A549 (cell line): ENCODE results near the gene PAXX.

Experiments
- POLR2A ChIP-seq: IDR thresholded peaks from 2 replicates; pipeline ENCODE4 v1.6.1; 2012; ENCODE audit warnings: mild to moderate bottlenecking, low read length
- TF ChIP-seq, protein P1 (sequence below): fragments of >200 bp; sonication (Bioruptor Twin); formaldehyde crosslinking; IDR thresholded peaks from 3 replicates; pipeline ENCODE4 v1.5.1; 2016
- TF ChIP-seq, protein P2 (sequence below): fragments of 450-650 bp; IDR thresholded peaks from 2 replicates; pipeline ENCODE4 v1.6.1; 2014; ENCODE audit warnings: antibody characterized with exemption
- TF ChIP-seq, protein P3 (sequence below): fragments of 150-350 bp; IDR thresholded peaks from 2 replicates; pipeline ENCODE4 v1.6.1; 2014; ENCODE audit warnings: low read depth, mild to moderate bottlenecking, low read length

DNA sequence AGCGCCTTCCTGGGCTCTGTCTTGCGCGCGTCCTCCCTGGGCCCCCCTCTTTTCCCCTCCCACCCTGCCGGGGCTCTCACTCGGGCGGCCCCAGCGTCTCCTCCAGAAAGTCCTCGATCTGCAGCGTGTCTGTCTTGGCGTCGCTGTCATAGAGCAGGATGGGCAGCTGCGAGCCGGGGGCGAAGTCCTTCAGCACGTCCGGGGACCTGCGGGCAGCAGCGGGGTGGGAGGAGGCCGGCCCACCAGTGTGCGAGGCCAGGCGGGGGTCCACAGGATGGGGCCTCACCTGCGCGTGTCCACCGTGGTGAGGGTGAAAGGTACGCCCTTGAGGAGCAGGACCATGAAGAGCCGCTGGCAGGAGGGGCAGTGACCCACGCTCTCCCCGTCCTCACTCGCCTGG, 3.1 kb downstream of the PAXX start:
- TF ChIP-seq, protein P1, sequence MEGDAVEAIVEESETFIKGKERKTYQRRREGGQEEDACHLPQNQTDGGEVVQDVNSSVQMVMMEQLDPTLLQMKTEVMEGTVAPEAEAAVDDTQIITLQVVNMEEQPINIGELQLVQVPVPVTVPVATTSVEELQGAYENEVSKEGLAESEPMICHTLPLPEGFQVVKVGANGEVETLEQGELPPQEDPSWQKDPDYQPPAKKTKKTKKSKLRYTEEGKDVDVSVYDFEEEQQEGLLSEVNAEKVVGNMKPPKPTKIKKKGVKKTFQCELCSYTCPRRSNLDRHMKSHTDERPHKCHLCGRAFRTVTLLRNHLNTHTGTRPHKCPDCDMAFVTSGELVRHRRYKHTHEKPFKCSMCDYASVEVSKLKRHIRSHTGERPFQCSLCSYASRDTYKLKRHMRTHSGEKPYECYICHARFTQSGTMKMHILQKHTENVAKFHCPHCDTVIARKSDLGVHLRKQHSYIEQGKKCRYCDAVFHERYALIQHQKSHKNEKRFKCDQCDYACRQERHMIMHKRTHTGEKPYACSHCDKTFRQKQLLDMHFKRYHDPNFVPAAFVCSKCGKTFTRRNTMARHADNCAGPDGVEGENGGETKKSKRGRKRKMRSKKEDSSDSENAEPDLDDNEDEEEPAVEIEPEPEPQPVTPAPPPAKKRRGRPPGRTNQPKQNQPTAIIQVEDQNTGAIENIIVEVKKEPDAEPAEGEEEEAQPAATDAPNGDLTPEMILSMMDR, result no peak
- TF ChIP-seq, protein P2, sequence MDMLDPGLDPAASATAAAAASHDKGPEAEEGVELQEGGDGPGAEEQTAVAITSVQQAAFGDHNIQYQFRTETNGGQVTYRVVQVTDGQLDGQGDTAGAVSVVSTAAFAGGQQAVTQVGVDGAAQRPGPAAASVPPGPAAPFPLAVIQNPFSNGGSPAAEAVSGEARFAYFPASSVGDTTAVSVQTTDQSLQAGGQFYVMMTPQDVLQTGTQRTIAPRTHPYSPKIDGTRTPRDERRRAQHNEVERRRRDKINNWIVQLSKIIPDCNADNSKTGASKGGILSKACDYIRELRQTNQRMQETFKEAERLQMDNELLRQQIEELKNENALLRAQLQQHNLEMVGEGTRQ, result no peak
- TF ChIP-seq POLR2A, result no peak
- TF ChIP-seq, protein P3, sequence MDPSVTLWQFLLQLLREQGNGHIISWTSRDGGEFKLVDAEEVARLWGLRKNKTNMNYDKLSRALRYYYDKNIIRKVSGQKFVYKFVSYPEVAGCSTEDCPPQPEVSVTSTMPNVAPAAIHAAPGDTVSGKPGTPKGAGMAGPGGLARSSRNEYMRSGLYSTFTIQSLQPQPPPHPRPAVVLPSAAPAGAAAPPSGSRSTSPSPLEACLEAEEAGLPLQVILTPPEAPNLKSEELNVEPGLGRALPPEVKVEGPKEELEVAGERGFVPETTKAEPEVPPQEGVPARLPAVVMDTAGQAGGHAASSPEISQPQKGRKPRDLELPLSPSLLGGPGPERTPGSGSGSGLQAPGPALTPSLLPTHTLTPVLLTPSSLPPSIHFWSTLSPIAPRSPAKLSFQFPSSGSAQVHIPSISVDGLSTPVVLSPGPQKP, result no peak
